ENCODE measurements around the gene ACIN1. TPM values are rescaled to one million over a fixed set of nuclear protein-coding genes. Genes with fewer than 3 reads are reported as not detected.

The ACIN1 gene
- total and polyA plus RNA-seq, 2 of the 13 experiments (the other 11 are each of a cell fraction or from before 2014, with no cell fraction given), result 165 to 183 TPM

- Histone ChIP-seq H3K4me2 (ENCODE audit: low read depth, low read length) (no peak overlapping the region), H3K27me3 (ENCODE audit: control insufficient read depth in 1 of 2, insufficient read depth in 2 of 2, low read length in 2 of 2) (peaks cover 41 to 87% of the 10 kb centered on the region in 2 experiments), H3K4me1 (ENCODE audit: insufficient read depth, low read length) (no peaks in the 10 kb centered on the region), H3K9me3 (ENCODE audit: low read length) (no peaks in the 10 kb centered on the region), H3K27ac (ENCODE audit: extremely low read length, insufficient read depth, low read length) (no peak overlapping the region), H3K4me3 (replicated peaks in 1 of 3; ENCODE audit: insufficient read depth in 1 of 3, low read depth in 2 of 3, low read length in 3 of 3) (no peak overlapping the region), H3K79me2 (ENCODE audit: insufficient read depth, low read length) (no peaks in the 10 kb centered on the region), H3K9ac (ENCODE audit: insufficient read depth, low read depth, low read length) (no peak overlapping the region), H2AFZ (ENCODE audit: low read length) (no peak overlapping the region), H4K20me1 (ENCODE audit: insufficient read depth, low read length) (no peaks in the 10 kb centered on the region), H3K36me3 (replicated peaks in 1 of 2; ENCODE audit: control insufficient read depth in 1 of 2, insufficient read depth in 2 of 2, low read length in 2 of 2) (no peaks in the 10 kb centered on the region)
- intact Hi-C loops (cut with micrococcal nuclease; ENCODE audit: unreplicated experiment), result no loop called here
- BruUV-seq (replicated peaks), result no TSS peak
- no peak for DNase-seq (ENCODE audit: low spot score)
- POLR2A ChIA-PET, result no interaction called here
- in situ Hi-C loops (cut with HindIII; ENCODE audit: extremely low pct_ligation_motif_present, low pct_unique_long_range_greater_than_20kb), result no loop called here
- ATAC-seq, result no peak; the same call in 2 of the 3 replicates
- no peak for FAIRE-seq
- WGBS (ENCODE audit: low lambda C conversion rate), result 12% methylated on average over 3 of the region's 3 CpGs
- CTCF ChIA-PET (ENCODE audit: low intra/inter-chr PET ratio, low total read pairs), result no interaction called here
- TF ChIP-seq ESRRA (CRISPR knock-in tag; IDR thresholded peaks at IDR 0.05; ENCODE audit: low read depth), result no peak
- no peak for TF ChIP-seq MYPOP (CRISPR knock-in tag; IDR thresholded peaks at IDR 0.05)
- no peak for TF ChIP-seq ZFP91 (CRISPR knock-in tag; IDR thresholded peaks at IDR 0.05; ENCODE audit: borderline replicate concordance)
- no peak for TF ChIP-seq ZNF7 (CRISPR knock-in tag; IDR thresholded peaks at IDR 0.05)
- TF ChIP-seq ZNF253 (CRISPR knock-in tag; IDR thresholded peaks at IDR 0.05; ENCODE audit: borderline replicate concordance), result no peak
- no peak for TF ChIP-seq ZBTB40 (IDR thresholded peaks at IDR 0.05)
- 0 out of 2 replicates have a peak, but pooled peaks have one; percentile 29 for TF ChIP-seq ZBTB40 (CRISPR knock-in tag; IDR thresholded peaks at IDR 0.05)
- no peak for TF ChIP-seq SALL2 (CRISPR knock-in tag; IDR thresholded peaks at IDR 0.05)
- TF ChIP-seq ZNF17 (CRISPR knock-in tag; IDR thresholded peaks at IDR 0.05), result no peak
- TF ChIP-seq ZNF883 (CRISPR knock-in tag; IDR thresholded peaks at IDR 0.05; ENCODE audit: not compliant biosample characterization), result no peak
- TF ChIP-seq TARDBP (CRISPR knock-in tag; IDR thresholded peaks at IDR 0.05), result no peak
- no peak for TF ChIP-seq KAT7 (CRISPR knock-in tag; IDR thresholded peaks at IDR 0.05; ENCODE audit: borderline replicate concordance)
- no peak for TF ChIP-seq GATA4 (IDR thresholded peaks at IDR 0.05; ENCODE audit: borderline replicate concordance, low read depth)
- no peak for TF ChIP-seq ZNF660 (CRISPR knock-in tag; IDR thresholded peaks at IDR 0.05; ENCODE audit: borderline replicate concordance, low read depth)
- no peak for TF ChIP-seq MEIS2 (CRISPR knock-in tag; IDR thresholded peaks at IDR 0.05)
Observed at GRCh38 chr14:23127861-23128260, 32.9 kb upstream of the ACIN1 start.

Data from HepG2 (cell line).